HepG2 (cell line): ENCODE results near the gene MRPL39.

Experiments used
- ISL2 ChIP-seq: sonication (generic); formaldehyde crosslinking; IDR thresholded peaks from 2 replicates; pipeline ENCODE4 v1.5.0; 2020; ENCODE audit warnings: missing genetic modification reagents
- TF ChIP-seq, protein P1 (sequence below): sonication (generic); formaldehyde crosslinking; IDR thresholded peaks from 2 replicates; pipeline ENCODE4 v1.8.1; 2023; ENCODE audit warnings: missing genetic modification reagents, mild to moderate bottlenecking, borderline replicate concordance
- TF ChIP-seq, protein P2 (sequence below): IDR thresholded peaks from 2 replicates; pipeline ENCODE4 v1.6.1; 2016; ENCODE audit warnings: mild to moderate bottlenecking

DNA sequence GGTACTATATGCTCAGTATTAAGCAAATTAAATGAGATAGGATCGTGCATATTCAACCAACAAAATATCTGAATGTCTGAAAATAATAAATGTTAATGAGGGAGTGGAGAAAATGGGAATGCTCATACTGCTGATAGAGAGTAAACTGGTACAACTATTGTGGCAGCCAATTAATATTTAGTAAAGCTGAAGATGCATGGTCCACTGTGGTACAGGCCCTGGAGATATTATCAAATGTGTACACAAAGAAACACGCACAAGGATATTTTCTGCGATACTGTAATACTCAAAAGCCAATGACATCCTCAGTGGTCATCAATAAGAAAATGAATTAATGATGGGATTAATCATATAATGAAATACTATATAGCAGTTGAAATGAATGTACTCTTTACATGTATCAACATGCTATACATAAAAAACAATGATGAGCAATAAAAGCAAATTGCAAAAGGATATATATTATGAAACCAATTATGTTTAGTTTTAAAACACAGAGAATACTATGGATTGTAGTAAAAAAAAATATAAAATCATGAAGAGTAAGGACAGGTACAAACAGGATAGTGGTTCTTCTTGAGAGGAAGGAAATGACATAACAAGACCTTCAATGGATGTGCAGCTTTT, 25.0 kb downstream of the MRPL39 start:
- TF ChIP-seq, protein P1, sequence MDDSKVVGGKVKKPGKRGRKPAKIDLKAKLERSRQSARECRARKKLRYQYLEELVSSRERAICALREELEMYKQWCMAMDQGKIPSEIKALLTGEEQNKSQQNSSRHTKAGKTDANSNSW (CRISPR knock-in tag) = no peak
- TF ChIP-seq ISL2 (CRISPR knock-in tag) = no peak
- TF ChIP-seq, protein P2, sequence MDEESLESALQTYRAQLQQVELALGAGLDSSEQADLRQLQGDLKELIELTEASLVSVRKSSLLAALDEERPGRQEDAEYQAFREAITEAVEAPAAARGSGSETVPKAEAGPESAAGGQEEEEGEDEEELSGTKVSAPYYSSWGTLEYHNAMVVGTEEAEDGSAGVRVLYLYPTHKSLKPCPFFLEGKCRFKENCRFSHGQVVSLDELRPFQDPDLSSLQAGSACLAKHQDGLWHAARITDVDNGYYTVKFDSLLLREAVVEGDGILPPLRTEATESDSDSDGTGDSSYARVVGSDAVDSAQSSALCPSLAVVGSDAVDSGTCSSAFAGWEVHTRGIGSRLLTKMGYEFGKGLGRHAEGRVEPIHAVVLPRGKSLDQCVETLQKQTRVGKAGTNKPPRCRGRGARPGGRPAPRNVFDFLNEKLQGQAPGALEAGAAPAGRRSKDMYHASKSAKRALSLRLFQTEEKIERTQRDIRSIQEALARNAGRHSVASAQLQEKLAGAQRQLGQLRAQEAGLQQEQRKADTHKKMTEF (CRISPR knock-in tag) = no peak
